HepG2 (cell line): ENCODE data around the gene ECEL1. TPM values are rescaled to one million over a fixed set of nuclear protein-coding genes. Genes with fewer than 3 reads are reported as not detected.

Experiments used
- ATAC-seq: fragments of 200-7000 bp; cut with Tn5 transposase; 3 replicates; pipeline ENCODE4 v1.9.1; 2020; ENCODE audit warnings: mild to moderate bottlenecking, moderate library complexity
- BruUV-seq: library from RNA; stranded (reverse); fragments of 400-500 nt; replicated peaks from 2 replicates; lab custom pipeline; 2021; lab: Mats Ljungman, UMichigan
- CTCF ChIA-PET: fragments of 300-600 bp; formaldehyde crosslinking; extraction: SDS; loops from one replicate; lab custom pipeline; 2021; ENCODE audit warnings: low total read pairs, inconsistent platforms, low intra/inter-chr PET ratio; lab: Yijun Ruan, JAX
- POLR2A ChIA-PET: fragments of 350-600 bp; sonication (Branson Sonifier 250); formaldehyde crosslinking; loops from one replicate; lab custom pipeline; 2020; ENCODE audit warnings: antibody characterized with exemption, inconsistent platforms; lab: Yijun Ruan, JAX
- DNase-seq: peaks from one replicate; pipeline ENCODE4 v3.0.0-alpha.2; 2015; ENCODE audit warnings: low spot score
- FAIRE-seq: peaks from 3 replicates; lab custom pipeline; 2011; peaks lifted over from hg19 to GRCh38; lab: Jason Lieb, UNC
- H2AFZ ChIP-seq: one replicate; pipeline ENCODE4 v1.6.1; 2011; ENCODE audit warnings: low read length, inconsistent platforms
- H3K27ac ChIP-seq: fragments of 300-600 bp; 3 replicates; pipeline ENCODE4 v1.8.0; 2011; ENCODE audit warnings: mixed run types, mild to moderate bottlenecking, mixed read lengths, low read length, inconsistent platforms; ENCODE audit not compliant: insufficient read depth; ENCODE audit errors: extremely low read length
- H3K27me3 ChIP-seq, 2 experiments: fragments of 200-600 bp in 1 of 2; 2 replicates in 1 of 2; 3 replicates in 1 of 2; pipeline versions ENCODE4 v1.6.0 to v1.8.0; 2011; ENCODE audit warnings: low read length in 2 of 2, mild to moderate bottlenecking in 2 of 2, moderate library complexity in 2 of 2, inconsistent platforms in 1 of 2; ENCODE audit not compliant: insufficient read depth in 2 of 2, control insufficient read depth in 1 of 2
- H3K36me3 ChIP-seq, 2 experiments: fragments of 200-600 bp in 1 of 2; replicated peaks in 1 of 2; 2 replicates in 1 of 2; 3 replicates in 1 of 2; pipeline versions ENCODE4 v1.5.1 to v1.8.0; 2011; ENCODE audit warnings: low read length in 2 of 2, inconsistent platforms in 1 of 2; ENCODE audit not compliant: insufficient read depth in 2 of 2, control insufficient read depth in 1 of 2
- H3K4me1 ChIP-seq: 2 replicates; pipeline ENCODE4 v1.5.1; 2012; ENCODE audit warnings: low read length, inconsistent platforms; ENCODE audit not compliant: insufficient read depth
- H3K4me2 ChIP-seq: 2 replicates; pipeline ENCODE4 v1.6.0; 2011; ENCODE audit warnings: low read depth, low read length, inconsistent platforms
- H3K4me3 ChIP-seq, 3 experiments: fragments of 200-600 bp in 1 of 3; sonication (generic), shearing (Covaris generic) in 1 of 3; replicated peaks in 1 of 3; 2 replicates each; pipeline ENCODE4 v1.5.1; 2011 to 2016; ENCODE audit warnings: low read length in 3 of 3, inconsistent platforms in 2 of 3, low read depth in 2 of 3, mild to moderate bottlenecking in 2 of 3, control low read depth in 1 of 3, mixed read lengths in 1 of 3; ENCODE audit not compliant: insufficient read depth in 1 of 3
- H3K79me2 ChIP-seq: one replicate; pipeline ENCODE4 v1.6.1; 2011; ENCODE audit warnings: low read length, inconsistent platforms; ENCODE audit not compliant: insufficient read depth
- H3K9ac ChIP-seq: 2 replicates; pipeline ENCODE4 v1.6.0; 2011; ENCODE audit warnings: mild to moderate bottlenecking, low read depth, low read length, inconsistent platforms; ENCODE audit not compliant: insufficient read depth
- H3K9me3 ChIP-seq: 2 replicates; pipeline ENCODE4 v1.5.1; 2012; ENCODE audit warnings: mild to moderate bottlenecking, low read length
- H4K20me1 ChIP-seq: 2 replicates; pipeline ENCODE4 v1.6.0; 2011; ENCODE audit warnings: inconsistent platforms, mild to moderate bottlenecking, low read length, moderate library complexity; ENCODE audit not compliant: insufficient read depth
- AGO1 ChIP-seq: fragments of 200-400 bp; formaldehyde crosslinking; IDR thresholded peaks from 2 replicates; pipeline ENCODE4 v1.6.1; 2017; ENCODE audit warnings: mild to moderate bottlenecking, low read depth, low read length, moderate library complexity; ENCODE audit not compliant: poor library complexity, severe bottlenecking
- ASH2L ChIP-seq: fragments of 300-600, 200-600 bp; sonication (generic); IDR thresholded peaks from 2 replicates; pipeline ENCODE4 v1.7.0; 2017; ENCODE audit warnings: low read depth, mild to moderate bottlenecking, moderate library complexity, mixed read lengths, low read length; ENCODE audit not compliant: insufficient read length
- CBX2 ChIP-seq, 2 experiments: fragments of 200-600 bp in 1 of 2; sonication (generic); formaldehyde crosslinking in 1 of 2; IDR thresholded peaks; 2 replicates each; pipeline versions ENCODE4 v1.7.0 to v1.8.1; 2018 to 2022; ENCODE audit warnings: low read depth in 2 of 2, low read length in 1 of 2, mild to moderate bottlenecking in 1 of 2, missing genetic modification reagents in 1 of 2
- ELF1 ChIP-seq: sonication (generic); formaldehyde crosslinking; IDR thresholded peaks from 2 replicates; pipeline ENCODE4 v1.4.0; 2020; ENCODE audit warnings: missing genetic modification reagents
- EZH2 ChIP-seq: conservative IDR thresholded peaks from 2 replicates; pipeline ENCODE4 v1.6.1; 2012; ENCODE audit warnings: mild to moderate bottlenecking, low read depth, low read length, moderate library complexity
- PTBP1 ChIP-seq: fragments of 200-400 bp; formaldehyde crosslinking; IDR thresholded peaks from 2 replicates; pipeline ENCODE4 v1.6.1; 2018; ENCODE audit warnings: low read length, low read depth; ENCODE audit not compliant: poor library complexity, severe bottlenecking
- TEAD2 ChIP-seq: sonication (generic); formaldehyde crosslinking; IDR thresholded peaks from 2 replicates; pipeline ENCODE4 v1.9.0; 2021; ENCODE audit warnings: missing genetic modification reagents
- ZBTB46 ChIP-seq: sonication (generic); formaldehyde crosslinking; IDR thresholded peaks from 2 replicates; pipeline ENCODE4 v1.4.0; 2020; ENCODE audit warnings: mild to moderate bottlenecking, missing genetic modification reagents, borderline replicate concordance
- ZMYM4 ChIP-seq: sonication (generic); formaldehyde crosslinking; IDR thresholded peaks from 2 replicates; pipeline ENCODE4 v1.8.1; 2023; ENCODE audit warnings: mild to moderate bottlenecking, missing genetic modification reagents
- ZNF253 ChIP-seq: sonication (generic); formaldehyde crosslinking; IDR thresholded peaks from 2 replicates; pipeline ENCODE4 v1.8.0; 2022; ENCODE audit warnings: mild to moderate bottlenecking, missing genetic modification reagents, borderline replicate concordance
- ZNF75D ChIP-seq: sonication (generic); formaldehyde crosslinking; IDR thresholded peaks from 2 replicates; pipeline ENCODE4 v1.8.1; 2023; ENCODE audit warnings: missing genetic modification reagents, mild to moderate bottlenecking, borderline replicate concordance
- ZNF800 ChIP-seq: sonication (generic); formaldehyde crosslinking; IDR thresholded peaks from 2 replicates; pipeline ENCODE4 v1.4.0; 2020; ENCODE audit warnings: missing genetic modification reagents
- WGBS: methylation state at CpG from one replicate; pipeline ENCODE4 v1.1.6; 2017; ENCODE audit warnings: low lambda C conversion rate; 5-methylcytosine and 5-hydroxymethylcytosine counted together
- in situ Hi-C: cut with HindIII; loops from 2 replicates; pipeline ENCODE4 v1.10.0; 2017; ENCODE audit warnings: low pct_unique_long_range_greater_than_20kb; ENCODE audit not compliant: extremely low pct_ligation_motif_present
- intact Hi-C: fragments of 100-400 bp; cut with micrococcal nuclease; formaldehyde crosslinking; loops from one replicate; pipeline ENCODE4 v1.10.0; 2022; ENCODE audit not compliant: unreplicated experiment
- polyA plus RNA-seq, 8 experiments: library from polyadenylated mRNA; depleted of rRNA in 3 of 8; stranded (reverse) in 7 of 8; unstranded in 1 of 8; fragments of >200 nt; fragmentation: Illumina TruSeq in 4 of 8; extraction: Trizol in 4 of 8; gene quantifications; 2 replicates each; pipeline versions ENCODE4 v1.2.1 to v1.2.3, GENCODE V29; 2011 to 2016; ENCODE audit warnings: low read depth in 4 of 8, missing spikeins in 1 of 8, mixed read lengths in 1 of 8; ENCODE audit not compliant: insufficient read depth in 1 of 8
- total RNA-seq, 5 experiments: library from RNA; depleted of rRNA; stranded (reverse); fragments of >200 nt; fragmentation: Illumina TruSeq; extraction: Trizol; gene quantifications; 2 replicates each; pipeline ENCODE4 v1.2.3, GENCODE V29; 2016; ENCODE audit warnings: low read depth in 1 of 5

Gene ECEL1
- total and polyA plus RNA-seq, 2 of the 13 experiments (the other 11 are each of a cell fraction or from before 2014, with no cell fraction given) = not detected

- no peak for TF ChIP-seq ZNF75D (CRISPR knock-in tag)
- no peak for TF ChIP-seq TEAD2 (CRISPR knock-in tag)
- no peak for TF ChIP-seq CBX2 (IDR thresholded peaks at IDR 0.05; ENCODE audit: low read depth, low read length)
- no peak for TF ChIP-seq CBX2 (CRISPR knock-in tag; IDR thresholded peaks at IDR 0.05; ENCODE audit: low read depth)
- TF ChIP-seq ELF1 (CRISPR knock-in tag) = no peak
- no peak for TF ChIP-seq ZNF253 (CRISPR knock-in tag)
- no peak for TF ChIP-seq PTBP1
- no peak for TF ChIP-seq AGO1
- TF ChIP-seq ASH2L = no peak
Measured at GRCh38 chr2:232488721-232489300, 1.2 kb upstream of the ECEL1 start (continued).

- intact Hi-C loops (no loop called here), in situ Hi-C loops (no loop called here)
- no peaks in the 10 kb centered on the region for H3K79me2 ChIP-seq
- H3K4me1 ChIP-seq = no peaks in the 10 kb centered on the region
- no peak overlapping the region for H2AFZ ChIP-seq
- no TSS peak for BruUV-seq
- CTCF ChIA-PET = no interaction called here
- no peaks in the 10 kb centered on the region for H3K36me3 ChIP-seq
- no peak overlapping the region for H3K4me3 ChIP-seq
- no peak overlapping the region for H3K27ac ChIP-seq
- 0 out of 2 replicates have a peak, but pooled peaks have one; percentile 44 for TF ChIP-seq ZNF800
- TF ChIP-seq ZBTB46 (CRISPR knock-in tag) = no peak
- 0 out of 2 replicates have a peak, but pooled peaks have one; percentile 60 for TF ChIP-seq EZH2
- TF ChIP-seq ZMYM4 (CRISPR knock-in tag) = no peak
- POLR2A ChIA-PET = no interaction called here
- H3K9me3 ChIP-seq = no peaks in the 10 kb centered on the region
- H3K27me3 ChIP-seq = peaks cover 21 to 90% of the 10 kb centered on the region in 2 experiments; a peak in 4 of 5 replicates
- no peak for FAIRE-seq
- no peak overlapping the region for H3K9ac ChIP-seq
- H4K20me1 ChIP-seq = no peaks in the 10 kb centered on the region; the same call in 1 of the 2 replicates
- 65% methylated on average over 9 of the region's 16 CpGs for WGBS
- DNase-seq = no peak
- peak; percentile 57 for ATAC-seq
- no peak overlapping the region for H3K4me2 ChIP-seq
Measured at GRCh38 chr2:232488097-232488711, 570 bp upstream of the ECEL1 start.
